HG03280 (cell line): ENCODE measurements around the gene PRR14L.
"Not testable (repeated sequence)": the region's sequence is repeated elsewhere in the genome, so short reads cannot be mapped to it uniquely, and the experiment has no call there.

Source experiments
- ATAC-seq: cut with Tn5 transposase; IDR thresholded peaks from one replicate; pipeline ENCODE4 v1.9.1; 2021; ENCODE audit warnings: mild to moderate bottlenecking, moderate library complexity; ENCODE audit not compliant: unreplicated experiment

PRR14L gene

GRCh38 chr22:31683181-31684105 is 66.5 kb downstream of the PRR14L start:
- no peak for ATAC-seq

GRCh38 chr22:31682751-31683150 is 67.2 kb downstream of the PRR14L start:
- no peak for ATAC-seq

- ATAC-seq, result no peak
These were observed 68.3 kb downstream of the PRR14L start for GRCh38 chr22:31681349-31682345.

GRCh38 chr22:31680861-31681341 is 69.0 kb downstream of the PRR14L start:
- ATAC-seq, result no peak

GRCh38 chr22:31678748-31679147 is 71.2 kb downstream of the PRR14L start:
- no peak for ATAC-seq

GRCh38 chr22:31676700-31677099 is 73.2 kb downstream of the PRR14L start:
- peak; percentile 91 for ATAC-seq

GRCh38 chr22:31674219-31674618 is 75.7 kb downstream of the PRR14L start:
- not testable (repeated sequence) for ATAC-seq

- not testable (repeated sequence) for ATAC-seq
These were observed 81.1 kb downstream of the PRR14L start for GRCh38 chr22:31668849-31669248.

- ATAC-seq, result no peak
These were observed 87.3 kb downstream of the PRR14L start for GRCh38 chr22:31662668-31663037.

- ATAC-seq, result peak; percentile 88
These were observed 87.9 kb downstream of the PRR14L start, which contains the start of gene PISD for GRCh38 chr22:31661851-31662667. Gene PISD, minus strand, starts transcription at chr22:31662215. Its CDS starts 7 bp downstream, at chr22:31662208.

GRCh38 chr22:31660860-31661341 is 89.0 kb downstream of the PRR14L start:
- not testable (repeated sequence) for ATAC-seq

GRCh38 chr22:31659246-31659645 is 90.7 kb downstream of the PRR14L start:
- ATAC-seq, result no peak

- ATAC-seq, result no peak
These were observed 95.5 kb downstream of the PRR14L start for GRCh38 chr22:31654408-31654807.

- no peak for ATAC-seq
These were observed 96.0 kb downstream of the PRR14L start for GRCh38 chr22:31653944-31654343.

- no peak for ATAC-seq
These were observed 96.8 kb downstream of the PRR14L start for GRCh38 chr22:31652911-31653684.

GRCh38 chr22:31652088-31652487 is 97.8 kb downstream of the PRR14L start:
- ATAC-seq, result no peak

GRCh38 chr22:31651664-31652063 is 98.3 kb downstream of the PRR14L start:
- no peak for ATAC-seq

GRCh38 chr22:31650391-31650790 is 99.5 kb downstream of the PRR14L start:
- ATAC-seq, result no peak
